GM18526 (cell line): ENCODE results near the gene TMEM139.

Experiments
- POLR2A ChIP-seq: IDR thresholded peaks from 3 replicates; pipeline ENCODE4 v1.6.1; 2011; ENCODE audit not compliant: insufficient read length; ENCODE audit errors: extremely low read depth

The TMEM139 gene

DNA sequence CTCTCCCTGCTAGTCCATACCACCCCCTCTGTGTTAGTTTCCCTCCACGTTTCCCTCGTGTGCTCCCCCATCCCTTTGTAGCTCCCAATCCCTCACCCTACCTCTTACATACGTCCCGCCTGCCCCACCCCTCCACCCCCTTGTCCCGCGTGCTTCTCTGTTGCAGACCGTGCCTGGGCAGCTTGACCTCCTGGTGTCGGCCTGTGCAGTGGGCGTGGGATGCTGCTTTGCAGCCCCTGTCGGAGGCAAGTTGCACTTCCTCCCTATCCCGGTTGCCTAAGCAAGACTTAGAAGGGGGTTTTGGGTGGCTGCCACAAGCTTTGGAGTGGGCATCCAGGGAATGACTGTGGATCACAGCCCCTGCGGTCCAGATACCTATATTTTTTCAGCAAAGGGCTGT, 38.9 kb downstream of the TMEM139 start:
- no peak for TF ChIP-seq POLR2A

- no peak for TF ChIP-seq POLR2A
Measured at GRCh38 chr7:143325240-143325639, 40.5 kb downstream of the TMEM139 start.

- no peak for TF ChIP-seq POLR2A
Measured at GRCh38 chr7:143327903-143328302, 43.1 kb downstream of the TMEM139 start.

- no peak for TF ChIP-seq POLR2A
Measured at GRCh38 chr7:143329471-143330170, 44.9 kb downstream of the TMEM139 start.

DNA sequence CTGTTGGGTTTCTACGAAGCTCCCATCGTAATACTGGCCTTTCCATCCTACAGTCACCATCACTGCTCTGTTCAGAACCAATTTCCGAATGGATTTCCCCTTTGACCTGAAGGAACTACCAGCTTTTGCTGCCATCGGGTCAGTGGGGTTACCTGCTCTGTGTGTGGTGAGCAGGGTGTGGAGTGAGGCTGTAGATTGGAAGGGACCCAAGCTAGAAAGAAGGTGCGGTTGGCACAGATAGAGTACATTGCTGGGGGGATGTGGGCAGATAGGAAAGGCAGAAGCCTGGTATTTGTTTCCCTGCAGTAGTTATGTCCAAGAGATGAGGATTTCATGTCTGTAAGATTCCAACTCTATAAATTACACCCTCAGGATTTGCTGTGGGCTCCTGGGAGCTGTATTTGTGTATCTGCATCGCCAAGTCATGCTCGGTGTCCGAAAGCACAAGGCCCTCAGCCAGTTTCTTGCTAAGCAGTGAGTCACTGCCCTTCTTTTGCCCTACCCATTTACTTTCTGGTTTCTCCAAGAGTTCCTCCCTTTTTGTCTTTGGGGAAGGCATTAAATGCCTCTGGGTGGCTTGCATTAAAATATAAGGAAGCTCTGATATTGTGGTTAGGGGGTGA, 46.5 kb downstream of the TMEM139 start:
- TF ChIP-seq POLR2A: no peak

- no peak for TF ChIP-seq POLR2A
Measured at GRCh38 chr7:143334244-143334643, 49.5 kb downstream of the TMEM139 start.

DNA sequence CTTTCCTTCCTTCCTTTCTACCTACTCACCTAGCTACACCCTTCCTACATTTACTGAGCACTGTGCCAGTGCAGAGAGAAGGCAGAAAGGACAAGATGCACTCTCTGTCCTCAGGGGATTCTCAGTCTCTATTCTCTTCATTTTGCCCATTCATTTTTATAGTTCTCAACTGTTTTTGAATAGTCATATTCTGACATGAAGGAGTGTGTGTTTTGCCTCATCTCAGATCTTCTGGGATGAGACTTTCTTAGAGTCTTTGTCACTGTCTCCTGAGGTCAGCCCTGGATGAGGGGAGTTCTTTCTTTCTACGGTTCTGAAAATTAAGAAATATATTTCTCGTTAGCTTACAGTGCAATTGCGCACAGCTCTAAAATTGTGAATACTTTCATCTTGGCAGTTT, 52.5 kb downstream of the TMEM139 start:
- no peak for TF ChIP-seq POLR2A
